CD4-positive, alpha-beta T cell (primary cell): ENCODE measurements around the gene SBNO2. TPM values are rescaled to one million over a fixed set of nuclear protein-coding genes. Genes with fewer than 3 reads are reported as not detected.

Experiments
- ATAC-seq: fragments of 200-7000 bp; cut with Tn5 transposase; one replicate; pipeline ENCODE4 v1.10.0; 2022; ENCODE audit warnings: mild to moderate bottlenecking; ENCODE audit not compliant: poor library complexity
- CTCF ChIA-PET: fragments of 350-600 bp; sonication (Branson Sonifier 250); formaldehyde crosslinking; loops from one replicate; lab custom pipeline; 2021; ENCODE audit warnings: antibody characterized with exemption, inconsistent platforms; lab: Charles Lee
- POLR2A ChIA-PET: fragments of 350-600 bp; sonication (Branson Sonifier 250); formaldehyde crosslinking; loops from one replicate; lab custom pipeline; 2021; ENCODE audit warnings: antibody characterized with exemption, inconsistent platforms; lab: Charles Lee
- DNase-seq, 14 experiments: peaks; one replicate each; pipeline ENCODE4 v3.0.0-alpha.2; 2013 to 2020; ENCODE audit warnings: mixed read lengths in 2 of 14
- H3K27ac ChIP-seq, 2 donors: one replicate each; pipeline versions ENCODE4 v1.5.1 to v1.7.0; 2013; ENCODE audit warnings: low read length in 2 of 2, low read depth in 1 of 2, mild to moderate bottlenecking in 1 of 2
- H3K27me3 ChIP-seq, 2 experiments: 1 replicate in 1 of 2; 2 replicates in 1 of 2; pipeline versions ENCODE4 v1.6.1 to v1.7.0; 2013; ENCODE audit warnings: low read length in 2 of 2, control low read depth in 1 of 2, mild to moderate bottlenecking in 1 of 2, moderate library complexity in 1 of 2; ENCODE audit not compliant: insufficient read depth in 2 of 2, control insufficient read depth in 1 of 2
- H3K36me3 ChIP-seq: one replicate; pipeline ENCODE4 v1.6.1; 2013; ENCODE audit warnings: low read length, control low read depth; ENCODE audit not compliant: insufficient read depth
- H3K4me1 ChIP-seq: one replicate; pipeline ENCODE4 v1.6.1; 2013; ENCODE audit warnings: low read length, control low read depth; ENCODE audit not compliant: insufficient read depth
- H3K4me3 ChIP-seq: one replicate; pipeline ENCODE4 v1.5.1; 2013; ENCODE audit warnings: mild to moderate bottlenecking, low read length, moderate library complexity
- H3K9me3 ChIP-seq, 2 experiments: 1 replicate in 1 of 2; 2 replicates in 1 of 2; pipeline versions ENCODE4 v1.6.1 to v1.7.0; 2013; ENCODE audit warnings: low read length in 2 of 2, mild to moderate bottlenecking in 2 of 2, control low read depth in 1 of 2, moderate library complexity in 1 of 2; ENCODE audit not compliant: control insufficient read depth in 1 of 2, insufficient read depth in 1 of 2
- H3K27ac Mint-ChIP-seq: one replicate; pipeline ENCODE4 v1.8.0; 2020; ENCODE audit warnings: mixed read lengths
- H3K27me3 Mint-ChIP-seq: one replicate; pipeline ENCODE4 v1.8.0; 2021; ENCODE audit warnings: mixed read lengths
- H3K36me3 Mint-ChIP-seq: one replicate; pipeline ENCODE4 v1.8.0; 2021; ENCODE audit warnings: low read depth, mixed read lengths
- H3K4me1 Mint-ChIP-seq: one replicate; pipeline ENCODE4 v1.8.0; 2021; ENCODE audit warnings: low read depth, mixed read lengths
- H3K4me3 Mint-ChIP-seq: one replicate; pipeline ENCODE4 v1.8.0; 2020; ENCODE audit warnings: mild to moderate bottlenecking, mixed read lengths
- H3K9me3 Mint-ChIP-seq: one replicate; pipeline ENCODE4 v1.8.0; 2020; ENCODE audit warnings: mixed read lengths
- intact Hi-C, 2 experiments: fragments of 100-400 bp; cut with DNase I in 1 of 2; cut with micrococcal nuclease in 1 of 2; formaldehyde crosslinking; loops; one replicate each; pipeline versions ENCODE4 v1.15.1 to v1.9.0; 2023 to 2025; cut with DNase I, micrococcal nuclease
- total RNA-seq, 174 experiments: library from RNA in 2 of 174; stranded (reverse) in 2 of 174; gene quantifications; one replicate each; pipeline ENCODE4 v1.2.3 and lab custom pipeline; 2021 to 2026
- TF ChIP-seq, protein P1 (sequence below): fragments of 200-600 bp; IDR thresholded peaks from one replicate; pipeline ENCODE4 v1.8.0; 2022; ENCODE audit warnings: antibody characterized with exemption, mild to moderate bottlenecking

SBNO2 gene
- total RNA-seq, 2 experiments from 2014 or later: 126 to 137 TPM

DNA sequence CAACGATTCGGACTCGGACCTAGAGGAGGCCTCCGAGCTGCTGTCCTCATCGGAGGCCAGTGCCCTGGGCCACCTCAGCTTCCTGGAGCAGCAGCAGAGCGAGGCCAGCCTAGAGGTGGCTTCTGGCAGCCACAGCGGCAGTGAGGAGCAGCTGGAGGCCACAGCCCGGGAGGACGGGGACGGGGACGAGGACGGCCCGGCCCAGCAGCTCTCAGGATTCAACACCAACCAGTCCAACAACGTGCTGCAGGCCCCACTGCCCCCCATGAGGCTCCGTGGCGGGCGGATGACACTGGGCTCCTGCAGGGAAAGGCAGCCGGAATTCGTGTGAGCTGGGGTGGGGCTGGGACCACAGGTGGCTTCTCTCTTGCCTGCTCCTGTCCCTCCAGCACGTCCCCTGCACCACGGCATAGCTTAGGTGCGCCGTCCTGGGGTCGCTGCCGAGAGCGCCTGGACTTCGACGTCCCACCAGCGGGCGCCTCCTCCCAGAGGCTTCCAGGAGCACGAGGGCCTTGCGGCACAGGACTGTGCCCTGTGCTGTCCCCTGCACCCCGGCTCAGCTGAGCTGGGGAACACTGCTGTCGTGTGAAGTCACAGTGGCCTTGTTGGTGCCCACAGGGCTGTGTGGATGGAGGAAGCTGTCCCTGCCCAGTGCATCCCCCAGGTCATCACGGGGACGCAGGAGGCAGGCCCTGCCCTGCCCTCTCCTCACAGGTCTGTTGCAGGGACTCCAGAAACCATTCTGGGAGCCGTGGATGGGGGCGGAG, 88.2 kb downstream of the SBNO2 start:
- H3K9me3 Mint-ChIP-seq: no peaks in the 10 kb centered on the region
- peak overlapping the region in 1 of 2 donors; percentile 46 for H3K27ac ChIP-seq
- H3K36me3 ChIP-seq: peaks cover 89% of the 10 kb centered on the region
- intact Hi-C loops: loop anchor here (2.0 kb wide), 1 partner anchor 17 kb away; no protein-coding TSS in a partner anchor
- peaks cover 40% of the 10 kb centered on the region for H3K4me1 Mint-ChIP-seq
- ChIA-PET POLR2A (interaction anchor here (0.8 to 19.1 kb wide), 14 partner anchors 9 to 222 kb away, joined by 3 to 1253 read pairs (median 12); partner anchors contain the start of genes ABCA7, ARHGAP45, CIRBP and CNN2), CTCF (interaction anchor here (0.5 to 6.5 kb wide), 3 partner anchors 18 to 316 kb away, joined by 4 to 42 read pairs (median 6); partner anchors contain the start of gene ARHGAP45)
- DNase-seq (peak in 1 of 14 experiments; percentile 41), ATAC-seq (no peak)
- H3K4me3 ChIP-seq: no peak overlapping the region
- peak overlapping the region; percentile 78 for H3K27ac Mint-ChIP-seq
- no peaks in the 10 kb centered on the region for H3K9me3 ChIP-seq
- H3K27me3 Mint-ChIP-seq: no peaks in the 10 kb centered on the region
- TF ChIP-seq, protein P1, sequence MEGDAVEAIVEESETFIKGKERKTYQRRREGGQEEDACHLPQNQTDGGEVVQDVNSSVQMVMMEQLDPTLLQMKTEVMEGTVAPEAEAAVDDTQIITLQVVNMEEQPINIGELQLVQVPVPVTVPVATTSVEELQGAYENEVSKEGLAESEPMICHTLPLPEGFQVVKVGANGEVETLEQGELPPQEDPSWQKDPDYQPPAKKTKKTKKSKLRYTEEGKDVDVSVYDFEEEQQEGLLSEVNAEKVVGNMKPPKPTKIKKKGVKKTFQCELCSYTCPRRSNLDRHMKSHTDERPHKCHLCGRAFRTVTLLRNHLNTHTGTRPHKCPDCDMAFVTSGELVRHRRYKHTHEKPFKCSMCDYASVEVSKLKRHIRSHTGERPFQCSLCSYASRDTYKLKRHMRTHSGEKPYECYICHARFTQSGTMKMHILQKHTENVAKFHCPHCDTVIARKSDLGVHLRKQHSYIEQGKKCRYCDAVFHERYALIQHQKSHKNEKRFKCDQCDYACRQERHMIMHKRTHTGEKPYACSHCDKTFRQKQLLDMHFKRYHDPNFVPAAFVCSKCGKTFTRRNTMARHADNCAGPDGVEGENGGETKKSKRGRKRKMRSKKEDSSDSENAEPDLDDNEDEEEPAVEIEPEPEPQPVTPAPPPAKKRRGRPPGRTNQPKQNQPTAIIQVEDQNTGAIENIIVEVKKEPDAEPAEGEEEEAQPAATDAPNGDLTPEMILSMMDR: no peak
- peaks cover 92% of the 10 kb centered on the region for H3K4me1 ChIP-seq
- H3K4me3 Mint-ChIP-seq: peak overlapping the region; percentile 50
- H3K27me3 ChIP-seq: no peaks in the 10 kb centered on the region
- H3K36me3 Mint-ChIP-seq: peaks cover 75% of the 10 kb centered on the region

DNA sequence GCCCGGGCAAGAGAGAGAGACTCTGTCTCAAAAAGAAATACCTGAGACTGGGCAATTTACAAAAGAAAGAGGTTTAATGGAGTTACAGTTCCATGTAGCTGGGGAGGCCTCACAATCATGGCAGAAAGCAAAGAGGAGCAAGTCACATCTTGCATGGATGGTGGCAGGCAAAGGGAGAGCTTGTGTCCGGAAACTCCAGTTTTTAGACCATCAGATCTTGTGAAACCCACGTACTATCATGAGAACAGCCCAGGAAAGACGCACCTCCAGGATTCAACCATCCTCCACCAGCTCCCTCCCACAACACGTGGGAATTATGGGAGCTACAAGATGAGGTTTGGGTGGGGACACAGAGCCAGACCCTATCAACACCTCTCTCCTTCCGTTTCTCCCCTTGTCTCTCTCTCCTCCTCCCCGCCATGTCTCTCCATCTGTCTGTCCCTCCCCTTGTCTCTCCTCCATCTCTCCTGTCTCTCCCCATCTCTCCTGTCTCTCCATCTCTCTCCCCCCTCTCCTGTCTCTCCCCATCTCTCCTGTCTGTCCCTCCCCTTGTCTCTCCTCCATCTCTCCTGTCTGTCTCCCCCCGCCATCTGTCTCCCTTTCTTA, 88.9 kb downstream of the SBNO2 start:
- no peaks in the 10 kb centered on the region for H3K9me3 ChIP-seq
- peaks cover 93% of the 10 kb centered on the region for H3K36me3 ChIP-seq
- Mint-ChIP-seq H3K27ac (peak overlapping the region; percentile 78), H3K9me3 (no peaks in the 10 kb centered on the region), H3K4me3 (peak overlapping the region; percentile 50), H3K27me3 (no peaks in the 10 kb centered on the region), H3K4me1 (peaks cover 45% of the 10 kb centered on the region), H3K36me3 (peaks cover 78% of the 10 kb centered on the region)
- CTCF ChIA-PET: interaction anchor here (0.5 to 6.5 kb wide), 4 partner anchors 9 to 315 kb away, joined by 4 to 42 read pairs (median 5); partner anchors contain the start of gene ARHGAP45
- TF ChIP-seq, protein P1: no peak
- peak overlapping the region in 1 of 2 donors; percentile 46 for H3K27ac ChIP-seq
- ATAC-seq: no peak
- no peak overlapping the region for H3K4me3 ChIP-seq
- no peaks in the 10 kb centered on the region for H3K27me3 ChIP-seq
- intact Hi-C loops: no loop called here
- POLR2A ChIA-PET: interaction anchor here (0.6 to 19.1 kb wide), 12 partner anchors 9 to 221 kb away, joined by 3 to 1253 read pairs (median 10); partner anchors contain the start of genes ABCA7, ARHGAP45, CNN2 and GPX4
- peaks cover 94% of the 10 kb centered on the region for H3K4me1 ChIP-seq
- no peak for DNase-seq
